Measurements from ENCODE around the gene HIGD2A.
A peak's percentile ranks its signal among the peaks of the same experiment; 100 is the strongest.

HIGD2A gene

GRCh38 chr5:176352116-176352878 lies 36.3 kb upstream of the HIGD2A start:
- H3K4me3 ChIP-seq (ENCODE audit: low read depth, low read length): no peak overlapping the region
- TF ChIP-seq, protein P1, sequence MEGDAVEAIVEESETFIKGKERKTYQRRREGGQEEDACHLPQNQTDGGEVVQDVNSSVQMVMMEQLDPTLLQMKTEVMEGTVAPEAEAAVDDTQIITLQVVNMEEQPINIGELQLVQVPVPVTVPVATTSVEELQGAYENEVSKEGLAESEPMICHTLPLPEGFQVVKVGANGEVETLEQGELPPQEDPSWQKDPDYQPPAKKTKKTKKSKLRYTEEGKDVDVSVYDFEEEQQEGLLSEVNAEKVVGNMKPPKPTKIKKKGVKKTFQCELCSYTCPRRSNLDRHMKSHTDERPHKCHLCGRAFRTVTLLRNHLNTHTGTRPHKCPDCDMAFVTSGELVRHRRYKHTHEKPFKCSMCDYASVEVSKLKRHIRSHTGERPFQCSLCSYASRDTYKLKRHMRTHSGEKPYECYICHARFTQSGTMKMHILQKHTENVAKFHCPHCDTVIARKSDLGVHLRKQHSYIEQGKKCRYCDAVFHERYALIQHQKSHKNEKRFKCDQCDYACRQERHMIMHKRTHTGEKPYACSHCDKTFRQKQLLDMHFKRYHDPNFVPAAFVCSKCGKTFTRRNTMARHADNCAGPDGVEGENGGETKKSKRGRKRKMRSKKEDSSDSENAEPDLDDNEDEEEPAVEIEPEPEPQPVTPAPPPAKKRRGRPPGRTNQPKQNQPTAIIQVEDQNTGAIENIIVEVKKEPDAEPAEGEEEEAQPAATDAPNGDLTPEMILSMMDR (IDR thresholded peaks at IDR 0.05; ENCODE audit: borderline replicate concordance, insufficient read depth, low read depth, low read length): no peak

- TF ChIP-seq, protein P1 (IDR thresholded peaks at IDR 0.05; ENCODE audit: borderline replicate concordance, insufficient read depth, low read depth, low read length): no peak
- no peak overlapping the region for H3K4me3 ChIP-seq (ENCODE audit: low read depth, low read length)
Measured at GRCh38 chr5:176353533-176353932, 35.0 kb upstream of the HIGD2A start.

GRCh38 chr5:176355400-176356178 lies 33.0 kb upstream of the HIGD2A start:
- no peak overlapping the region for H3K4me3 ChIP-seq (ENCODE audit: low read depth, low read length)
- TF ChIP-seq, protein P1 (IDR thresholded peaks at IDR 0.05; ENCODE audit: borderline replicate concordance, insufficient read depth, low read depth, low read length): no peak

- TF ChIP-seq, protein P1 (IDR thresholded peaks at IDR 0.05; ENCODE audit: borderline replicate concordance, insufficient read depth, low read depth, low read length): no peak
- H3K4me3 ChIP-seq (ENCODE audit: low read depth, low read length): no peak overlapping the region
Measured at GRCh38 chr5:176356179-176356566, 32.4 kb upstream of the HIGD2A start.

DNA sequence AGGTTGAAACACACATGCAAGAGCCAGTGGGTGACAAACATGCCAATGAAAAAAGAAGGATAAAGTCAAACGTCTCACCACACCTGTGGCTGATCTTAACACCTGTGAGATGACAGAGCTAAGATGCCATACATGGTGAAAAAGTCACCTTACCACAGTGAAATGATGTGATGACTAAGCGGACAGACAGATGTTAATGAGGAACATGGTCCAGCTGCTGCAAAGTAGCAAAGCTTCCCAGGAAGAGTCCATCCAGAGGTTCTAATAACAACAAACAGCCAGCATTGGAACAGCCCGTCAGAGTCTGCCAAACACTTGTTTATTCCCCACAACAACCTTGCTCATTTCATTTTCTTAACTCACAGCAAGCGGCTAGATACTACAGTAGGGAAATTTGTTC lies 28.9 kb upstream of the HIGD2A start:
- TF ChIP-seq, protein P1 (IDR thresholded peaks at IDR 0.05; ENCODE audit: borderline replicate concordance, insufficient read depth, low read depth, low read length): no peak
- no peak overlapping the region for H3K4me3 ChIP-seq (ENCODE audit: low read depth, low read length)

- H3K4me3 ChIP-seq (ENCODE audit: low read depth, low read length): peak overlapping the region; percentile 69
- TF ChIP-seq, protein P1 (IDR thresholded peaks at IDR 0.05; ENCODE audit: borderline replicate concordance, insufficient read depth, low read depth, low read length): no peak
Measured at GRCh38 chr5:176360894-176361436, 27.6 kb upstream of the HIGD2A start.
